Karpas-422 (cell line): Measurements from ENCODE around the gene TMEM87B. TPM values are rescaled to one million over a fixed set of nuclear protein-coding genes. Genes with fewer than 3 reads are reported as not detected.

Experiments
- DNase-seq: peaks from one replicate; pipeline ENCODE4 v3.0.0-alpha.2; 2015
- H2AFZ ChIP-seq: fragments of 200-600 bp; sonication (generic); 2 replicates; pipeline ENCODE4 v1.6.1; 2014; ENCODE audit warnings: antibody characterized with exemption, low read length, mixed read lengths
- H3K27ac ChIP-seq: fragments of 200-600 bp; sonication (generic); 2 replicates; pipeline ENCODE4 v1.5.1; 2014; ENCODE audit warnings: mild to moderate bottlenecking, low read length, moderate library complexity
- H3K27me3 ChIP-seq: fragments of 200-600 bp; sonication (generic); 2 replicates; pipeline ENCODE4 v1.6.1; 2014; ENCODE audit warnings: low read length, mixed read lengths
- H3K36me3 ChIP-seq: fragments of 200-600 bp; sonication (generic); 2 replicates; pipeline ENCODE4 v1.6.1; 2014; ENCODE audit warnings: low read length, mixed read lengths; ENCODE audit not compliant: insufficient read depth
- H3K4me1 ChIP-seq: fragments of 200-600 bp; sonication (generic); 2 replicates; pipeline ENCODE4 v1.6.1; 2014; ENCODE audit warnings: mild to moderate bottlenecking, low read length, mixed read lengths
- H3K4me2 ChIP-seq: fragments of 200-600 bp; sonication (generic); 2 replicates; pipeline ENCODE4 v1.6.1; 2014; ENCODE audit warnings: low read length, low read depth, mild to moderate bottlenecking; ENCODE audit not compliant: poor library complexity, severe bottlenecking
- H3K4me3 ChIP-seq: fragments of 200-600 bp; sonication (generic); 2 replicates; pipeline ENCODE4 v1.5.1; 2014; ENCODE audit warnings: mild to moderate bottlenecking, antibody characterized with exemption, low read length, mixed read lengths
- H3K79me2 ChIP-seq: fragments of 200-600 bp; sonication (generic); 2 replicates; pipeline ENCODE4 v1.6.1; 2014; ENCODE audit warnings: mild to moderate bottlenecking, low read length, mixed read lengths
- H3K9ac ChIP-seq: fragments of 200-600 bp; sonication (generic); 2 replicates; pipeline ENCODE4 v1.6.0; 2014; ENCODE audit warnings: low read length
- H3K9me2 ChIP-seq: fragments of 200-600 bp; sonication (generic), shearing (Covaris generic); replicated peaks from 2 replicates; pipeline ENCODE4 v1.6.0; 2014; ENCODE audit warnings: mild to moderate bottlenecking, low read length, moderate library complexity; ENCODE audit not compliant: insufficient read depth
- H3K9me3 ChIP-seq: fragments of 300-700, 200-600 bp; sonication (generic); 2 replicates; pipeline ENCODE4 v1.6.1; 2014; ENCODE audit warnings: low read length, mixed read lengths
- H4K20me1 ChIP-seq: fragments of 200-600 bp; sonication (generic); 2 replicates; pipeline ENCODE4 v1.6.1; 2014; ENCODE audit warnings: mild to moderate bottlenecking, antibody characterized with exemption, low read length, low read depth; ENCODE audit not compliant: insufficient read depth
- total RNA-seq: library from RNA; depleted of rRNA; stranded (reverse); fragments of >200 nt; shearing (Covaris generic); gene quantifications from 2 replicates; pipeline ENCODE4 v1.2.3, GENCODE V29; 2014; ENCODE audit warnings: low replicate concordance

TMEM87B gene
- total RNA-seq, 1 experiment from 2014 or later = 25.5 TPM

DNA sequence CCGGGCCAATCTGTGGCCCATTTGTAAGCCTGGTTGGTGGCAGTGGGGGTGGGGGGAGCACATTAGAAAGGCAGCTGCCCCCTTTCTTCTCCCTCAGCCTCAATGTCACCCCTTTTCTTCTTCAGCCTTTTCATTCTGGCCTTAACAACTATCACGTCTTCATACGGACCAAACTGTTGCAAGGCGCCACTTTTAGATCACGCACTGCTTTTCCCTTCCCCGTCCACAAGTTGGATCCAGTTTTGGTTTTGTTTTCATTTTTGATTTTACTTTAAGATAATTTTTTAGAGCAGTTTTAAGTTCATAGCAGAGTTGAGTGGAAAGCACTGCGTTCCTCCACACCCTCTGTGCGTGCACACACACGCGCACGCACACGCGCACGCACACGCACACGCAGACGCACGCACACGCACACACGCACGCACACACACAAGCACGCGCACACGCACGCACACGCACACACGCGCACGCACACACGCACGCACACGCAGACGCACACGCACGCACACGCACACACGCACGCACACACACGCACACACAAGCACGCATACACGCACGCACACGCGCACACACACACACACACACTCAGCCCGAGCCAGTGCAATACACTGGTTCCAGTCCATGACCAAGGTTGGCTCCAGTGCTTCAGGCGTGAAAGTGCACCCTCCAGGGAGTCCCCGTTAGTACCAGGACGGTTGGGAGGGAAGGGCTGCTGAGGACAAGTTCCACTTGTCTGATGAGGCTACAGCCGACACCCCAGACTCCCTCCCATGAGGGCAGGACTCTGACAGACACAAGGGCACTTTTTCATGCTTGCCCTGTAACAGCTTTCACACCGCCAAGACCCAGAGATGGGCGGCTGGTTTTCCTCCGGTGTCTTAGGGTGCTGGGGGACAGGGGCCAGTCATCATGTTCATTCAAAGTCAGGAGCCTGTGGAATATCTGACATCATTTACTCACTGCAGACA lies 105.5 kb downstream of the TMEM87B start:
- no peaks in the 10 kb centered on the region for H4K20me1 ChIP-seq
- no peaks in the 10 kb centered on the region for H3K79me2 ChIP-seq
- no peaks in the 10 kb centered on the region for H3K27me3 ChIP-seq
- no peak overlapping the region for H3K4me2 ChIP-seq
- H3K9ac ChIP-seq = no peak overlapping the region
- H3K27ac ChIP-seq = no peak overlapping the region
- no peak overlapping the region for H3K4me3 ChIP-seq
- no peak for DNase-seq
- no peak overlapping the region for H2AFZ ChIP-seq
- no peaks in the 10 kb centered on the region; the same call in 1 of the 2 replicates for H3K4me1 ChIP-seq
- no peaks in the 10 kb centered on the region for H3K36me3 ChIP-seq
- no peaks in the 10 kb centered on the region for H3K9me3 ChIP-seq
- no peaks in the 10 kb centered on the region for H3K9me2 ChIP-seq

- Histone ChIP-seq H3K79me2 (no peaks in the 10 kb centered on the region), H3K4me1 (no peaks in the 10 kb centered on the region; the same call in 1 of the 2 replicates), H3K9ac (no peak overlapping the region), H3K9me3 (no peaks in the 10 kb centered on the region), H3K4me3 (no peak overlapping the region), H2AFZ (no peak overlapping the region), H3K27ac (no peak overlapping the region), H3K36me3 (no peaks in the 10 kb centered on the region), H3K4me2 (no peak overlapping the region), H3K9me2 (no peaks in the 10 kb centered on the region), H3K27me3 (no peaks in the 10 kb centered on the region), H4K20me1 (no peaks in the 10 kb centered on the region)
- no peak for DNase-seq
These were observed 106.5 kb downstream of the TMEM87B start for GRCh38 chr2:112161431-112162145.

GRCh38 chr2:112162341-112162740 lies 107.3 kb downstream of the TMEM87B start:
- H3K4me3 ChIP-seq = no peak overlapping the region
- no peak overlapping the region for H3K9ac ChIP-seq
- no peaks in the 10 kb centered on the region for H3K9me2 ChIP-seq
- no peaks in the 10 kb centered on the region for H3K27me3 ChIP-seq
- H3K36me3 ChIP-seq = no peaks in the 10 kb centered on the region
- H3K79me2 ChIP-seq = no peaks in the 10 kb centered on the region
- no peaks in the 10 kb centered on the region; the same call in 1 of the 2 replicates for H3K4me1 ChIP-seq
- H4K20me1 ChIP-seq = no peaks in the 10 kb centered on the region
- DNase-seq = no peak
- H2AFZ ChIP-seq = no peak overlapping the region
- no peak overlapping the region for H3K27ac ChIP-seq
- no peak overlapping the region for H3K4me2 ChIP-seq
- H3K9me3 ChIP-seq = no peaks in the 10 kb centered on the region

DNA sequence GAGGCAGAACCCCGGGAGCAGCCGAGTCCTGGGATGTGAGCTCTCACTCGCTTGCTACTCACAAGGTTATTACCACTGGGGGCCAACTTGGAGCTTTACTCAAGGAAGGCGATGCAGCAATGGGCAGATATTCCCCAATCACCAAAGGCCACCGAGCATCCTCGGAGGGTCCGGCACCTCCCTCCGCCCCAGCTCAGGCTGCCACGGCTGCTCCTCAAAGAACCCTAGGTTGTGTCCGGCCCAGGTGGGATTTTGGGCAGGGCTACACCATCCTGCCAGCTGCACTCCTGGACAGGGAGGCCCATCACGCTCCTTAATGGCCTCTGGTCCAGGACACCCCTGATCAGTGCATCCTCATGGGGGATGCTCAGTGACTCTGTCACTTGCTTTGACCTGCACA lies 107.9 kb downstream of the TMEM87B start:
- no peak overlapping the region for H3K27ac ChIP-seq
- H3K27me3 ChIP-seq = no peaks in the 10 kb centered on the region
- no peak overlapping the region for H3K4me3 ChIP-seq
- no peaks in the 10 kb centered on the region for H3K36me3 ChIP-seq
- H3K4me2 ChIP-seq = no peak overlapping the region
- no peak for DNase-seq
- no peaks in the 10 kb centered on the region for H4K20me1 ChIP-seq
- no peaks in the 10 kb centered on the region for H3K9me3 ChIP-seq
- H2AFZ ChIP-seq = no peak overlapping the region
- no peak overlapping the region for H3K9ac ChIP-seq
- no peaks in the 10 kb centered on the region for H3K9me2 ChIP-seq
- H3K79me2 ChIP-seq = no peaks in the 10 kb centered on the region
- no peaks in the 10 kb centered on the region; the same call in 1 of the 2 replicates for H3K4me1 ChIP-seq

DNA sequence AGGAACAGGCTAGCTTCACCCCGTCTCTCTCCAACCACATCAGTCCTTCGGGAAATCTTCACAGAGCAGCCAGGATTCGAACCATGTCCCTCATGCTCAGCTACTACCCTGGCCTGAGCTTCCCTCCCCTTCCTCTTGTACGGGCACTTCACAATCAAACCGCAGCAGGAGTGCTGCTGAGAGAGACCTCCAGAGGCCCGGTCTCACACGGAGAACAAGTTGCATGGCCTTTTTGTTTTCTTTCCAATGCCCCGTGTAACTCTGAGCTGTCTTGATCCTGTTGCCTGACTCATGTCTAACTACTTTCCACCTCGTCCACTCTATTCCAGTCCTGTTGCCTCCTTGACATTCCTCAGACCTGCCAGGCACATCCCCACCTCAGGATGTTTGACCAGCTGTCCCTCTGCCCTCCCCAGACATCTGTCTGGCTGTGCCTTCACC lies 108.5 kb downstream of the TMEM87B start:
- H2AFZ ChIP-seq = no peak overlapping the region
- no peak overlapping the region for H3K4me3 ChIP-seq
- H3K27me3 ChIP-seq = no peaks in the 10 kb centered on the region
- no peak overlapping the region for H3K9ac ChIP-seq
- no peaks in the 10 kb centered on the region; the same call in 1 of the 2 replicates for H3K4me1 ChIP-seq
- H4K20me1 ChIP-seq = no peaks in the 10 kb centered on the region
- no peak for DNase-seq
- no peaks in the 10 kb centered on the region for H3K9me3 ChIP-seq
- no peak overlapping the region for H3K4me2 ChIP-seq
- H3K79me2 ChIP-seq = no peaks in the 10 kb centered on the region
- H3K36me3 ChIP-seq = no peaks in the 10 kb centered on the region
- no peak overlapping the region for H3K27ac ChIP-seq
- H3K9me2 ChIP-seq = no peaks in the 10 kb centered on the region

DNA sequence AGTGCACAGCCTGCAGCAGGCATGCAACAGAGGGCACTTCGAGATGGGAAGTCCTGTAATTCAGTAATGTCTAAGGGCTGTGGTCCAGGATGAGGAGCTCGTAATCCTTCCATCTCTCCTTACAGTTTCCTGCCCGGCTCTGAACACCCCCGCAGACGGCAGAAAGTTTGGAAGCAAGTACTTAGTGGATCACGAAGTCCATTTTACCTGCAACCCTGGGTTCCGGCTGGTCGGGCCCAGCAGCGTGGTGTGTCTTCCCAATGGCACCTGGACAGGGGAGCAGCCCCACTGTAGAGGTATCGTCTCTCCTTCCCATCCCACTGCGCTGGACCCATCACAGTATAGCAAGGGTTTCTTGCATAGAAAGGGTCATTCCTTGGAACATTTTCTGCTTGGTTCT lies 109.8 kb downstream of the TMEM87B start:
- H3K9me2 ChIP-seq = no peaks in the 10 kb centered on the region
- no peak overlapping the region for H3K27ac ChIP-seq
- H2AFZ ChIP-seq = no peak overlapping the region
- H3K27me3 ChIP-seq = no peaks in the 10 kb centered on the region
- no peaks in the 10 kb centered on the region for H3K36me3 ChIP-seq
- H3K4me2 ChIP-seq = no peak overlapping the region
- no peaks in the 10 kb centered on the region for H3K9me3 ChIP-seq
- H3K79me2 ChIP-seq = no peaks in the 10 kb centered on the region
- no peak for DNase-seq
- H3K4me3 ChIP-seq = no peak overlapping the region
- H3K9ac ChIP-seq = no peak overlapping the region
- no peaks in the 10 kb centered on the region for H3K4me1 ChIP-seq
- H4K20me1 ChIP-seq = no peaks in the 10 kb centered on the region

DNA sequence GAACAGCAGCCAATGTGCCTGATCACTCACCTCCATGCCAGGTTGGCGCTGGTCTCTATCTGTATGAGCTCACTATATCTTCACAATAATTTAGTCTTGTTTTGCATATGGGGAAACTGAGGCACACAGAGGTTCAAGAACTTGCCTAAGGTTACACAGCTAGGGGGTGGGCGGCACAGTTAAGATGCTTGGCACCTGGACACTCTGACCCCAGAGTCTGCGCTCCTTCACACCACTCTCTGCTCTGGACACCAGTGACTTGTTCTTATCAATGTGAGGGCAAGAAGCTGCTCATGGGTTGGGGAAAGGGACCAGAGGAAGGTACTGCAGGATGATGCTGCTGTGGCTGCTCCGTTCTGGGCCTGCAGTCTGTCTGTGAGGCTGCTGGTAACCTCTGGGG lies 110.2 kb downstream of the TMEM87B start:
- Histone ChIP-seq H3K36me3 (no peaks in the 10 kb centered on the region), H2AFZ (no peak overlapping the region), H3K9me2 (no peaks in the 10 kb centered on the region), H3K4me1 (no peaks in the 10 kb centered on the region), H3K9ac (no peak overlapping the region), H3K4me3 (no peak overlapping the region), H3K79me2 (no peaks in the 10 kb centered on the region), H4K20me1 (no peaks in the 10 kb centered on the region), H3K4me2 (no peak overlapping the region), H3K27ac (no peak overlapping the region), H3K9me3 (no peaks in the 10 kb centered on the region), H3K27me3 (no peaks in the 10 kb centered on the region)
- DNase-seq = no peak

DNA sequence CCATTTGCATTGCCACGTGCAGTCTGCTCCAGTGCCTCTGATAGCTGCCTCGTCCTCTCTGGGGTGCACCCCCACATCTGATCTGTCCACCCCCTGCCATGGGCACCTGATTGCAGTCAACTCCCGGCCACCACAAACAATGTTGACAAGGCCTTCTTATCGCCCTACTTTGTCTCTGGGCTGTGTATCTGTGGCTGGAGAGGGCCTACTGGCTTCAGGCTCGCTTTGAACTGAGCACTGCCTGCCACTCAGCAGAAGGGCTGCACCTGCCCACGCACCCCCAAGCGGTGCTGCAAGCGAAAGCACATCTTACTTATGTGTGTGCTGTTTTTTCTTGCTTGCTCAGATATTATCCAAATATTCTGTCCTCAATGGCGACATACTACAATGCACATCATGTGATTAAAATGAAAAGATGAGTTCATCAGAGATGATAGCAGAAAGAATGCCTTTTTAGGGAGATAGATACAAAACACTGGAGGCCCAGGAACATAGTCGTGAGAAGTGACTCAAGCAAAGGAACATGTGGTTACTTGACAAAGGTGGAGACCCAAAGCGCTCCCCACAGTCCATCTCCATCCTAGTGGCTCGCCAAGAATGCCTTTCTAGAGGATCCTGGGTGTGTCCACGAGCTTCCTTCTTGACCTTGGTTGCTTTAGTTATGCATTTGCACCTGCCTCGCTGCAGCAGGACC lies 111.9 kb downstream of the TMEM87B start:
- no peak for DNase-seq
- H3K79me2 ChIP-seq = no peaks in the 10 kb centered on the region
- no peaks in the 10 kb centered on the region for H3K4me1 ChIP-seq
- no peak overlapping the region; the same call in 1 of the 2 replicates for H2AFZ ChIP-seq
- H3K36me3 ChIP-seq = no peaks in the 10 kb centered on the region
- H3K9me3 ChIP-seq = no peaks in the 10 kb centered on the region
- no peak overlapping the region for H3K9ac ChIP-seq
- H3K4me3 ChIP-seq = no peak overlapping the region
- no peaks in the 10 kb centered on the region for H3K9me2 ChIP-seq
- no peak overlapping the region for H3K27ac ChIP-seq
- H3K4me2 ChIP-seq = no peak overlapping the region
- H4K20me1 ChIP-seq = no peaks in the 10 kb centered on the region
- no peaks in the 10 kb centered on the region for H3K27me3 ChIP-seq
